PFSK-1 (cell line): ENCODE measurements around the gene VPS37B.

Experiments
- FOXP2 ChIP-seq: optimal IDR thresholded peaks from 2 replicates; pipeline ENCODE3; 2011; ENCODE audit warnings: borderline replicate concordance, control low read depth, inconsistent platforms; ENCODE audit not compliant: insufficient read depth; ENCODE audit errors: extremely low read length, extremely low read depth
- POLR2AphosphoS5 ChIP-seq: IDR thresholded peaks from 2 replicates; pipeline ENCODE4 v1.6.1; 2012; ENCODE audit warnings: low read depth, mild to moderate bottlenecking, control low read depth, low read length, moderate library complexity
- SIN3A ChIP-seq: IDR thresholded peaks from 2 replicates; pipeline ENCODE4 v1.6.1; 2012; ENCODE audit warnings: mild to moderate bottlenecking, low read length, moderate library complexity, borderline replicate concordance; ENCODE audit not compliant: insufficient read depth
- TAF1 ChIP-seq: IDR thresholded peaks from 2 replicates; pipeline ENCODE4 v1.6.1; 2012; ENCODE audit warnings: low read length, control low read depth, borderline replicate concordance; ENCODE audit not compliant: insufficient read depth
- TF ChIP-seq, protein P1 (sequence below), 2 experiments: IDR thresholded peaks; 2 replicates each; pipeline versions ENCODE4 v1.6.1 to v1.8.0; 2011 to 2012; ENCODE audit warnings: low read depth in 2 of 2, low read length in 2 of 2, control low read depth in 1 of 2, inconsistent platforms in 1 of 2, mild to moderate bottlenecking in 1 of 2, moderate library complexity in 1 of 2; ENCODE audit not compliant: insufficient read depth in 1 of 2

DNA sequence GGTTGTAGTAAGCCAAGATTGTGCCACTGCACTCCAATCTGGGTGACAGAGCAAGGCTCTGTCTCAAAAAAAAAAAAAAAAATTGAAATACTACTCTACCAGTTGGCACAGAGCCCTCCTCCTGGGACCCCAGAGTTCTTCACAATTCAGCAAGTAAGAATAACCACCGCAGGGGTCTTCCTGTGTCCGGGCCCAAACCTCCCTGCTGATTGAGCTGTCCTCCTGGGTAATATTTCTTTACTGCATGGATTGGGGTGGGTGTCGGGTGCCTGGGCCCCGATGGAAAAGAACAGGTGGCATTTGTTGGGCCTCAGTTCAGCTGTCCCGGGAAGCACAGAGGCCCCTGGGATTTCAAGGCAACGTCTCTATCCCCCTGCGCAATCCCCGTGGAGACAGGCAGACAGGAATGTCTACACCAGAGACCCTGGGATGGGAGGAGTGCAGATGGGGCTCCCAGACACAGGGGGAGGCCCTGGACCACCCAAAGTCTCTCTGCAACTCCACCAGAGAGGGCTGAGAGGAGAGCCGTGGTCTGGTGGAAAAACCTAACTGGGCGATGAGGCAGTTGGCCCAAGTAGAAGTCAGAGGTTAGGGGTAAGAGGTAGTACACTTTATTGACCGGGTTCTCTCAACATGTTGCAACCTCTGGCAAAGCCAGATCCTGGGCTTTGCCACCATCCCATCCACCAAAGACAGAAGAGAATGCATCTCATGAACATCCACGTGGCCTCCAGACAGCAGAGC, 32.7 kb upstream of the VPS37B start:
- TF ChIP-seq TAF1, result no peak
- TF ChIP-seq SIN3A, result no peak
- no peak for TF ChIP-seq POLR2AphosphoS5
- TF ChIP-seq, protein P1, sequence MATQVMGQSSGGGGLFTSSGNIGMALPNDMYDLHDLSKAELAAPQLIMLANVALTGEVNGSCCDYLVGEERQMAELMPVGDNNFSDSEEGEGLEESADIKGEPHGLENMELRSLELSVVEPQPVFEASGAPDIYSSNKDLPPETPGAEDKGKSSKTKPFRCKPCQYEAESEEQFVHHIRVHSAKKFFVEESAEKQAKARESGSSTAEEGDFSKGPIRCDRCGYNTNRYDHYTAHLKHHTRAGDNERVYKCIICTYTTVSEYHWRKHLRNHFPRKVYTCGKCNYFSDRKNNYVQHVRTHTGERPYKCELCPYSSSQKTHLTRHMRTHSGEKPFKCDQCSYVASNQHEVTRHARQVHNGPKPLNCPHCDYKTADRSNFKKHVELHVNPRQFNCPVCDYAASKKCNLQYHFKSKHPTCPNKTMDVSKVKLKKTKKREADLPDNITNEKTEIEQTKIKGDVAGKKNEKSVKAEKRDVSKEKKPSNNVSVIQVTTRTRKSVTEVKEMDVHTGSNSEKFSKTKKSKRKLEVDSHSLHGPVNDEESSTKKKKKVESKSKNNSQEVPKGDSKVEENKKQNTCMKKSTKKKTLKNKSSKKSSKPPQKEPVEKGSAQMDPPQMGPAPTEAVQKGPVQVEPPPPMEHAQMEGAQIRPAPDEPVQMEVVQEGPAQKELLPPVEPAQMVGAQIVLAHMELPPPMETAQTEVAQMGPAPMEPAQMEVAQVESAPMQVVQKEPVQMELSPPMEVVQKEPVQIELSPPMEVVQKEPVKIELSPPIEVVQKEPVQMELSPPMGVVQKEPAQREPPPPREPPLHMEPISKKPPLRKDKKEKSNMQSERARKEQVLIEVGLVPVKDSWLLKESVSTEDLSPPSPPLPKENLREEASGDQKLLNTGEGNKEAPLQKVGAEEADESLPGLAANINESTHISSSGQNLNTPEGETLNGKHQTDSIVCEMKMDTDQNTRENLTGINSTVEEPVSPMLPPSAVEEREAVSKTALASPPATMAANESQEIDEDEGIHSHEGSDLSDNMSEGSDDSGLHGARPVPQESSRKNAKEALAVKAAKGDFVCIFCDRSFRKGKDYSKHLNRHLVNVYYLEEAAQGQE (IDR thresholded peaks at IDR 0.05; ENCODE audit: insufficient read depth in 1 of 2, low read depth in 2 of 2, low read length in 2 of 2), result no peak
- TF ChIP-seq FOXP2, result no peak
